HepG2 (cell line): ENCODE data around the gene DOCK10. TPM values are rescaled to one million over a fixed set of nuclear protein-coding genes. Genes with fewer than 3 reads are reported as not detected.

Experiments used
- ATAC-seq: fragments of 200-7000 bp; cut with Tn5 transposase; 3 replicates; pipeline ENCODE4 v1.9.1; 2020; ENCODE audit warnings: mild to moderate bottlenecking, moderate library complexity
- BruUV-seq: library from RNA; stranded (reverse); fragments of 400-500 nt; replicated peaks from 2 replicates; lab custom pipeline; 2021; lab: Mats Ljungman, UMichigan
- CTCF ChIA-PET: fragments of 300-600 bp; formaldehyde crosslinking; extraction: SDS; loops from one replicate; lab custom pipeline; 2021; ENCODE audit warnings: low total read pairs, inconsistent platforms, low intra/inter-chr PET ratio; lab: Yijun Ruan, JAX
- POLR2A ChIA-PET: fragments of 350-600 bp; sonication (Branson Sonifier 250); formaldehyde crosslinking; loops from one replicate; lab custom pipeline; 2020; ENCODE audit warnings: antibody characterized with exemption, inconsistent platforms; lab: Yijun Ruan, JAX
- DNase-seq: peaks from one replicate; pipeline ENCODE4 v3.0.0-alpha.2; 2015; ENCODE audit warnings: low spot score
- FAIRE-seq: peaks from 3 replicates; lab custom pipeline; 2011; peaks lifted over from hg19 to GRCh38; lab: Jason Lieb, UNC
- H2AFZ ChIP-seq: one replicate; pipeline ENCODE4 v1.6.1; 2011; ENCODE audit warnings: low read length, inconsistent platforms
- H3K27ac ChIP-seq: fragments of 300-600 bp; 3 replicates; pipeline ENCODE4 v1.8.0; 2011; ENCODE audit warnings: mixed run types, mild to moderate bottlenecking, mixed read lengths, low read length, inconsistent platforms; ENCODE audit not compliant: insufficient read depth; ENCODE audit errors: extremely low read length
- H3K27me3 ChIP-seq, 2 experiments: fragments of 200-600 bp in 1 of 2; 2 replicates in 1 of 2; 3 replicates in 1 of 2; pipeline versions ENCODE4 v1.6.0 to v1.8.0; 2011; ENCODE audit warnings: low read length in 2 of 2, mild to moderate bottlenecking in 2 of 2, moderate library complexity in 2 of 2, inconsistent platforms in 1 of 2; ENCODE audit not compliant: insufficient read depth in 2 of 2, control insufficient read depth in 1 of 2
- H3K36me3 ChIP-seq, 2 experiments: fragments of 200-600 bp in 1 of 2; replicated peaks in 1 of 2; 2 replicates in 1 of 2; 3 replicates in 1 of 2; pipeline versions ENCODE4 v1.5.1 to v1.8.0; 2011; ENCODE audit warnings: low read length in 2 of 2, inconsistent platforms in 1 of 2; ENCODE audit not compliant: insufficient read depth in 2 of 2, control insufficient read depth in 1 of 2
- H3K4me1 ChIP-seq: 2 replicates; pipeline ENCODE4 v1.5.1; 2012; ENCODE audit warnings: low read length, inconsistent platforms; ENCODE audit not compliant: insufficient read depth
- H3K4me2 ChIP-seq: 2 replicates; pipeline ENCODE4 v1.6.0; 2011; ENCODE audit warnings: low read depth, low read length, inconsistent platforms
- H3K4me3 ChIP-seq, 3 experiments: fragments of 200-600 bp in 1 of 3; sonication (generic), shearing (Covaris generic) in 1 of 3; replicated peaks in 1 of 3; 2 replicates each; pipeline ENCODE4 v1.5.1; 2011 to 2016; ENCODE audit warnings: low read length in 3 of 3, inconsistent platforms in 2 of 3, low read depth in 2 of 3, mild to moderate bottlenecking in 2 of 3, control low read depth in 1 of 3, mixed read lengths in 1 of 3; ENCODE audit not compliant: insufficient read depth in 1 of 3
- H3K79me2 ChIP-seq: one replicate; pipeline ENCODE4 v1.6.1; 2011; ENCODE audit warnings: low read length, inconsistent platforms; ENCODE audit not compliant: insufficient read depth
- H3K9ac ChIP-seq: 2 replicates; pipeline ENCODE4 v1.6.0; 2011; ENCODE audit warnings: mild to moderate bottlenecking, low read depth, low read length, inconsistent platforms; ENCODE audit not compliant: insufficient read depth
- H3K9me3 ChIP-seq: 2 replicates; pipeline ENCODE4 v1.5.1; 2012; ENCODE audit warnings: mild to moderate bottlenecking, low read length
- H4K20me1 ChIP-seq: 2 replicates; pipeline ENCODE4 v1.6.0; 2011; ENCODE audit warnings: inconsistent platforms, mild to moderate bottlenecking, low read length, moderate library complexity; ENCODE audit not compliant: insufficient read depth
- DMAP1 ChIP-seq: IDR thresholded peaks from 2 replicates; pipeline ENCODE4 v1.6.1; 2016
- GATAD2A ChIP-seq: IDR thresholded peaks from 2 replicates; pipeline ENCODE4 v1.6.1; 2016
- HDAC2 ChIP-seq: sonication (generic); formaldehyde crosslinking; IDR thresholded peaks from 2 replicates; pipeline ENCODE4 v1.4.0; 2020; ENCODE audit warnings: missing genetic modification reagents
- REXO4 ChIP-seq: sonication (generic); formaldehyde crosslinking; IDR thresholded peaks from 2 replicates; pipeline ENCODE4 v1.8.0; 2022; ENCODE audit warnings: missing genetic modification reagents, mild to moderate bottlenecking, borderline replicate concordance
- TOE1 ChIP-seq: sonication (generic); formaldehyde crosslinking; IDR thresholded peaks from 2 replicates; pipeline ENCODE4 v1.4.0; 2020; ENCODE audit warnings: mild to moderate bottlenecking, missing genetic modification reagents
- WIZ ChIP-seq: sonication (generic); formaldehyde crosslinking; IDR thresholded peaks from 2 replicates; pipeline ENCODE4 v1.5.1; 2020; ENCODE audit warnings: mild to moderate bottlenecking, missing genetic modification reagents
- ZMYM3 ChIP-seq: sonication (generic); formaldehyde crosslinking; IDR thresholded peaks from 2 replicates; pipeline ENCODE4 v1.5.1; 2020; ENCODE audit warnings: mild to moderate bottlenecking, missing genetic modification reagents
- ZNF256 ChIP-seq: sonication (generic); formaldehyde crosslinking; conservative IDR thresholded peaks from 2 replicates; pipeline ENCODE4 v1.4.0; 2020; ENCODE audit warnings: missing genetic modification reagents
- ZNF546 ChIP-seq: sonication (generic); formaldehyde crosslinking; conservative IDR thresholded peaks from 2 replicates; pipeline ENCODE4 v1.8.1; 2023; ENCODE audit warnings: mild to moderate bottlenecking, missing genetic modification reagents
- ZNF790 ChIP-seq: sonication (generic); formaldehyde crosslinking; IDR thresholded peaks from 2 replicates; pipeline ENCODE4 v1.8.0; 2022; ENCODE audit warnings: missing genetic modification reagents, mild to moderate bottlenecking, borderline replicate concordance
- ZSCAN12 ChIP-seq: sonication (generic); formaldehyde crosslinking; IDR thresholded peaks from 2 replicates; pipeline ENCODE4 v1.9.0; 2021; ENCODE audit warnings: mild to moderate bottlenecking, missing genetic modification reagents
- WGBS: methylation state at CpG from one replicate; pipeline ENCODE4 v1.1.6; 2017; ENCODE audit warnings: low lambda C conversion rate; 5-methylcytosine and 5-hydroxymethylcytosine counted together
- in situ Hi-C: cut with HindIII; loops from 2 replicates; pipeline ENCODE4 v1.10.0; 2017; ENCODE audit warnings: low pct_unique_long_range_greater_than_20kb; ENCODE audit not compliant: extremely low pct_ligation_motif_present
- intact Hi-C: fragments of 100-400 bp; cut with micrococcal nuclease; formaldehyde crosslinking; loops from one replicate; pipeline ENCODE4 v1.10.0; 2022; ENCODE audit not compliant: unreplicated experiment
- polyA plus RNA-seq, 8 experiments: library from polyadenylated mRNA; depleted of rRNA in 3 of 8; stranded (reverse) in 7 of 8; unstranded in 1 of 8; fragments of >200 nt; fragmentation: Illumina TruSeq in 4 of 8; extraction: Trizol in 4 of 8; gene quantifications; 2 replicates each; pipeline versions ENCODE4 v1.2.1 to v1.2.3, GENCODE V29; 2011 to 2016; ENCODE audit warnings: low read depth in 4 of 8, missing spikeins in 1 of 8, mixed read lengths in 1 of 8; ENCODE audit not compliant: insufficient read depth in 1 of 8
- total RNA-seq, 5 experiments: library from RNA; depleted of rRNA; stranded (reverse); fragments of >200 nt; fragmentation: Illumina TruSeq; extraction: Trizol; gene quantifications; 2 replicates each; pipeline ENCODE4 v1.2.3, GENCODE V29; 2016; ENCODE audit warnings: low read depth in 1 of 5
- TF ChIP-seq, protein P1 (sequence below): sonication (generic); formaldehyde crosslinking; conservative IDR thresholded peaks from 2 replicates; pipeline ENCODE4 v1.4.0; 2020; ENCODE audit warnings: missing genetic modification reagents
- TF ChIP-seq, protein P2 (sequence below): sonication (generic); formaldehyde crosslinking; IDR thresholded peaks from 2 replicates; pipeline ENCODE4 v1.4.0; 2020; ENCODE audit warnings: missing genetic modification reagents
- TF ChIP-seq, protein P3 (sequence below): IDR thresholded peaks from 2 replicates; pipeline ENCODE4 v1.6.1; 2016; ENCODE audit warnings: low read depth, missing genetic modification reagents, missing compliant biosample characterization
- TF ChIP-seq, protein P4 (sequence below): IDR thresholded peaks from 2 replicates; pipeline ENCODE4 v1.6.1; 2016

DOCK10 gene
- total and polyA plus RNA-seq, 2 of the 13 experiments (the other 11 are each of a cell fraction or from before 2014, with no cell fraction given), result not detected

DNA sequence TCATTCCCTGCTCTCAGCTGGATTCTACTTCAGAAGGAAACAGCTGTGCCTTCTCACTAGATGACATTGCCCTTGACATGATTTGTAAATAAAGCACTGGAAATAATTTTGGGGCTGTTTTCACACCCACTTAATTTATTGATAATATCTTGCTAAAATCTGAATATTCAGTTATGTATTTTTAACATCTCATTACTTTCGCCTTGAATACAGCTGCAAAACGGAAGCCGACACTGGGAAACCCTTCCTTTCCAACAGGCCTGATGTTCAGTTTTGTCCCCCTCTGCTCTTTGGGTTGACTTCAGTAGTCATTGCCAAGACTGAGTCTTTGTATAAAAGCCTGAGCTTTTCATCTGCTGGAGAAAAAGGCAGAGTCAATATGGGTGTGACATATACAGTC is 82.7 kb downstream of the DOCK10 start:
- H2AFZ ChIP-seq, result no peak overlapping the region
- FAIRE-seq, result no peak
- WGBS, result 60% methylated on average over 3 of the region's 3 CpGs
- H3K27me3 ChIP-seq, result no peaks in the 10 kb centered on the region
- no peaks in the 10 kb centered on the region for H3K4me1 ChIP-seq
- TF ChIP-seq, protein P1, sequence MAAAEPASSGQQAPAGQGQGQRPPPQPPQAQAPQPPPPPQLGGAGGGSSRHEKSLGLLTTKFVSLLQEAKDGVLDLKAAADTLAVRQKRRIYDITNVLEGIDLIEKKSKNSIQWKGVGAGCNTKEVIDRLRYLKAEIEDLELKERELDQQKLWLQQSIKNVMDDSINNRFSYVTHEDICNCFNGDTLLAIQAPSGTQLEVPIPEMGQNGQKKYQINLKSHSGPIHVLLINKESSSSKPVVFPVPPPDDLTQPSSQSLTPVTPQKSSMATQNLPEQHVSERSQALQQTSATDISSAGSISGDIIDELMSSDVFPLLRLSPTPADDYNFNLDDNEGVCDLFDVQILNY (CRISPR knock-in tag), result no peak
- TF ChIP-seq ZMYM3 (no peak), ZNF546 (CRISPR knock-in tag) (no peak), HDAC2 (CRISPR knock-in tag) (no peak), ZNF790 (CRISPR knock-in tag) (no peak), REXO4 (CRISPR knock-in tag) (no peak), ZNF256 (CRISPR knock-in tag) (no peak), WIZ (CRISPR knock-in tag) (no peak), ZSCAN12 (CRISPR knock-in tag) (no peak), DMAP1 (CRISPR knock-in tag) (no peak), GATAD2A (CRISPR knock-in tag) (no peak), TOE1 (CRISPR knock-in tag) (no peak)
- TF ChIP-seq, protein P2, sequence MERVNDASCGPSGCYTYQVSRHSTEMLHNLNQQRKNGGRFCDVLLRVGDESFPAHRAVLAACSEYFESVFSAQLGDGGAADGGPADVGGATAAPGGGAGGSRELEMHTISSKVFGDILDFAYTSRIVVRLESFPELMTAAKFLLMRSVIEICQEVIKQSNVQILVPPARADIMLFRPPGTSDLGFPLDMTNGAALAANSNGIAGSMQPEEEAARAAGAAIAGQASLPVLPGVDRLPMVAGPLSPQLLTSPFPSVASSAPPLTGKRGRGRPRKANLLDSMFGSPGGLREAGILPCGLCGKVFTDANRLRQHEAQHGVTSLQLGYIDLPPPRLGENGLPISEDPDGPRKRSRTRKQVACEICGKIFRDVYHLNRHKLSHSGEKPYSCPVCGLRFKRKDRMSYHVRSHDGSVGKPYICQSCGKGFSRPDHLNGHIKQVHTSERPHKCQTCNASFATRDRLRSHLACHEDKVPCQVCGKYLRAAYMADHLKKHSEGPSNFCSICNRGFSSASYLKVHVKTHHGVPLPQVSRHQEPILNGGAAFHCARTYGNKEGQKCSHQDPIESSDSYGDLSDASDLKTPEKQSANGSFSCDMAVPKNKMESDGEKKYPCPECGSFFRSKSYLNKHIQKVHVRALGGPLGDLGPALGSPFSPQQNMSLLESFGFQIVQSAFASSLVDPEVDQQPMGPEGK (CRISPR knock-in tag), result no peak
- TF ChIP-seq, protein P3, sequence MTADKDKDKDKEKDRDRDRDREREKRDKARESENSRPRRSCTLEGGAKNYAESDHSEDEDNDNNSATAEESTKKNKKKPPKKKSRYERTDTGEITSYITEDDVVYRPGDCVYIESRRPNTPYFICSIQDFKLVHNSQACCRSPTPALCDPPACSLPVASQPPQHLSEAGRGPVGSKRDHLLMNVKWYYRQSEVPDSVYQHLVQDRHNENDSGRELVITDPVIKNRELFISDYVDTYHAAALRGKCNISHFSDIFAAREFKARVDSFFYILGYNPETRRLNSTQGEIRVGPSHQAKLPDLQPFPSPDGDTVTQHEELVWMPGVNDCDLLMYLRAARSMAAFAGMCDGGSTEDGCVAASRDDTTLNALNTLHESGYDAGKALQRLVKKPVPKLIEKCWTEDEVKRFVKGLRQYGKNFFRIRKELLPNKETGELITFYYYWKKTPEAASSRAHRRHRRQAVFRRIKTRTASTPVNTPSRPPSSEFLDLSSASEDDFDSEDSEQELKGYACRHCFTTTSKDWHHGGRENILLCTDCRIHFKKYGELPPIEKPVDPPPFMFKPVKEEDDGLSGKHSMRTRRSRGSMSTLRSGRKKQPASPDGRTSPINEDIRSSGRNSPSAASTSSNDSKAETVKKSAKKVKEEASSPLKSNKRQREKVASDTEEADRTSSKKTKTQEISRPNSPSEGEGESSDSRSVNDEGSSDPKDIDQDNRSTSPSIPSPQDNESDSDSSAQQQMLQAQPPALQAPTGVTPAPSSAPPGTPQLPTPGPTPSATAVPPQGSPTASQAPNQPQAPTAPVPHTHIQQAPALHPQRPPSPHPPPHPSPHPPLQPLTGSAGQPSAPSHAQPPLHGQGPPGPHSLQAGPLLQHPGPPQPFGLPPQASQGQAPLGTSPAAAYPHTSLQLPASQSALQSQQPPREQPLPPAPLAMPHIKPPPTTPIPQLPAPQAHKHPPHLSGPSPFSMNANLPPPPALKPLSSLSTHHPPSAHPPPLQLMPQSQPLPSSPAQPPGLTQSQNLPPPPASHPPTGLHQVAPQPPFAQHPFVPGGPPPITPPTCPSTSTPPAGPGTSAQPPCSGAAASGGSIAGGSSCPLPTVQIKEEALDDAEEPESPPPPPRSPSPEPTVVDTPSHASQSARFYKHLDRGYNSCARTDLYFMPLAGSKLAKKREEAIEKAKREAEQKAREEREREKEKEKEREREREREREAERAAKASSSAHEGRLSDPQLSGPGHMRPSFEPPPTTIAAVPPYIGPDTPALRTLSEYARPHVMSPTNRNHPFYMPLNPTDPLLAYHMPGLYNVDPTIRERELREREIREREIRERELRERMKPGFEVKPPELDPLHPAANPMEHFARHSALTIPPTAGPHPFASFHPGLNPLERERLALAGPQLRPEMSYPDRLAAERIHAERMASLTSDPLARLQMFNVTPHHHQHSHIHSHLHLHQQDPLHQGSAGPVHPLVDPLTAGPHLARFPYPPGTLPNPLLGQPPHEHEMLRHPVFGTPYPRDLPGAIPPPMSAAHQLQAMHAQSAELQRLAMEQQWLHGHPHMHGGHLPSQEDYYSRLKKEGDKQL (CRISPR knock-in tag), result no peak
- TF ChIP-seq, protein P4, sequence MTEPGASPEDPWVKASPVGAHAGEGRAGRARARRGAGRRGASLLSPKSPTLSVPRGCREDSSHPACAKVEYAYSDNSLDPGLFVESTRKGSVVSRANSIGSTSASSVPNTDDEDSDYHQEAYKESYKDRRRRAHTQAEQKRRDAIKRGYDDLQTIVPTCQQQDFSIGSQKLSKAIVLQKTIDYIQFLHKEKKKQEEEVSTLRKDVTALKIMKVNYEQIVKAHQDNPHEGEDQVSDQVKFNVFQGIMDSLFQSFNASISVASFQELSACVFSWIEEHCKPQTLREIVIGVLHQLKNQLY (CRISPR knock-in tag), result no peak
- in situ Hi-C loops, result no loop called here
- H4K20me1 ChIP-seq, result no peaks in the 10 kb centered on the region
- ChIA-PET CTCF (no interaction called here), POLR2A (no interaction called here)
- no peaks in the 10 kb centered on the region for H3K9me3 ChIP-seq
- H3K27ac ChIP-seq, result no peak overlapping the region
- H3K9ac ChIP-seq, result no peak overlapping the region
- intact Hi-C loops, result no loop called here
- H3K4me2 ChIP-seq, result no peak overlapping the region
- H3K4me3 ChIP-seq, result no peak overlapping the region
- H3K36me3 ChIP-seq, result no peaks in the 10 kb centered on the region
- ATAC-seq, result no peak
- DNase-seq, result no peak
- no peaks in the 10 kb centered on the region for H3K79me2 ChIP-seq
- BruUV-seq, result no TSS peak
